Glomerular visceral epithelial cell (primary cell): ENCODE data around the gene AQP12A.

Experiments
- DNase-seq: peaks from one replicate; pipeline ENCODE4 v3.0.0-alpha.2; 2016; ENCODE audit errors: extremely low spot score

The AQP12A gene

DNA sequence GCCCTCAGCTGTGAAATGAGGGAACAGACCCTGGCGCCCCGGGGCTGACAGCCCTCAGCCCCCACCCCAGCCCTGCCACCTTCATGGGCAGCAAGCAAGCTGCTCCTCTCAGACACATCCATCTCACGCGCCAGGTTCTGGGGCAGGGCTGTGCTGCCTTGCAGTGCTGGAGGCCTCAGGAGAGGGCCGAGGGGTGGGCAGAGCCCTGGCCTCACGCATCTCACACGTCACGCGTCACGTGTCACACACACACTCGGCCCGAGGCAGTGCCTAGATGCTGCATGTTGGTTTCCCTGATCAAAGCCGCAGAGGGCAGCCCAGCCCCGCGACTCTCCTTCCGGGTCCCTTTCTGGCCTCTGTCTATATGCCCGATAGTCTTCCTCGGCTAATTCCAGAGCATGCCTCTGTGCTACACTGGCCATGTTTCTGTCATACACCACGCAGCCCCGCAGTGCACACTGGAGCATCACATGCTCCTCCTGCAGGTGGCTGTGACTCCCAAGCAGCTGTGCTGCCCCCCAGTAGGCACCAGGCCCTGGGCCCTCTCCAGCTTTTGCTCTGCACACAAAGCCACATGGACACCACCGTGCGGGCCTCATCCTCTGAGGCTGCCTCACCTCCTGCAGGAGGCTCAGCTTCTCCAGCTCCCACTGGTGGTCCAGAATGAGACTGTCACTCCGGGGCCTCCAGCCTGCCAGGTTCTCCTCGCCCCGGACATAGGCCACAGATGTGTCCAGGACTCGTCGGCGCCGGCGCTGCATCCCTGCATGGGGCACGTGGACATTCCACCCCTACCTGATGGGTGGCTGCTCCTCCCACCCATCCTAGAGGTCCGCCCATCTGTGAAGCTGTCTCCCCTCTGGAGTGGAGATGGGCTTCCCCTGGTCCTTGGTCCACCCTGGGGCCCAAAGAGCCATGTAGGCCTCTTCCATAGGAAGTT, 31.4 kb downstream of the AQP12A start:
- DNase-seq: no peak

GRCh38 chr2:240723851-240724250, 32.2 kb downstream of the AQP12A start:
- DNase-seq: no peak

GRCh38 chr2:240724431-240724830, 32.8 kb downstream of the AQP12A start:
- no peak for DNase-seq

DNA sequence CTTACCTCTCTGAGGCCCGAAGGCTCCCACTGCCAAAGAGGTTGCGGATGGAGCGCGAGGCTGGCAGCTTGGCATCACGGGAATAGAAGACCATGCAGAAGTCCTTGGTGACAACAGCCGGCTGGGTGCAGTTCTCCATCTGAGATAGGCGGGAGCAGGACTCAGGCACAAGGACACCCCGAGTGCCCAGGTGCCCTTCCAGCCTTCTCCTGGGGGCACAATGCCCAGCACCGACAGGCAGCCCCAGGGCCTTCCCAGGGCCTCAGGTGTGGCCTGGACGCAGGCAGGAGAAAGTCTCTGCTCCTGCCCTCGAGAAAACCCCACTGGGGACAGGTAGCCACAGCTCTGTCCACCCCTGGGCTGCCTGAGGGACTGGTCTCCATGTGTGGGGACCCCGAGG, 33.6 kb downstream of the AQP12A start:
- no peak for DNase-seq

GRCh38 chr2:240725671-240726070, 34.0 kb downstream of the AQP12A start:
- DNase-seq: no peak

GRCh38 chr2:240726876-240727275, 35.2 kb downstream of the AQP12A start:
- DNase-seq: no peak

DNA sequence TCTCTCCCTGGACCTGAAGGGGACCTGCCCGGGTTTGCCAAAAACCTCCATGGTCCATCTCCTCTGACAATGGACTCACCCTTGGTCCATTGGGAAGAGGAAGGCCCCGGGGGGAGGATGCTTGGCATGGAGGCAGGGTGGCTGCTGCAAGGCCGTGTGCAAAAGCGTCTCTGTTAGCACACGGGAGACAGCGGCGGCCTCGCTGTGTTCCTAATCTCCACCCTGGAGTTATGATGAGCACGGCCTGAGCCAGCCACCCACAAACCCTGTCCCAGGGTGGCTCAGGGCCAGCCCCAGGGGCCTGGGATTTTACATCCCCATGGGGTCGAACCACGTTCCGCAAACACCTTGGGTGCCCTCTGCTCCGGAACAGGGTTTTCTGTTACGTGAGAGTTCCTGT, 35.8 kb downstream of the AQP12A start:
- DNase-seq: no peak

DNA sequence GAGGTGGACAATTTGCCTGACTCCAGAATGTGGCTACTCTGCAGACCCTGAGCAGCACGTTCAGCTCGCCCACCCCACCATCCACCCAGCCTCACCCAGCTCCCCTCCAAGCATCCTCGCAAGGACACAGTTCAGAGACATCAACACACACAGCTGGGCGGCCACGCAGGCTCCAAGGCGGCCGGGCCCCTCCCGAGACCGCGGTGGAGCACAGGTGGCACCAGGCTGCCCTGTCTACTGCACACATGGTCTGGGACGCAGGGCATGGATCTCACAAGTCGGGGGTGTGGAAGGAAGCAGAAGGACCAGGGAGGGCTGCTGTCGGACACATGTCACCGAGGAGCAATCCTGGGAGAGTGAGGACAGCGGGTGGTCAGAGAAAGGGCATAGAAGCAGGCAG, 36.2 kb downstream of the AQP12A start:
- DNase-seq: no peak

DNA sequence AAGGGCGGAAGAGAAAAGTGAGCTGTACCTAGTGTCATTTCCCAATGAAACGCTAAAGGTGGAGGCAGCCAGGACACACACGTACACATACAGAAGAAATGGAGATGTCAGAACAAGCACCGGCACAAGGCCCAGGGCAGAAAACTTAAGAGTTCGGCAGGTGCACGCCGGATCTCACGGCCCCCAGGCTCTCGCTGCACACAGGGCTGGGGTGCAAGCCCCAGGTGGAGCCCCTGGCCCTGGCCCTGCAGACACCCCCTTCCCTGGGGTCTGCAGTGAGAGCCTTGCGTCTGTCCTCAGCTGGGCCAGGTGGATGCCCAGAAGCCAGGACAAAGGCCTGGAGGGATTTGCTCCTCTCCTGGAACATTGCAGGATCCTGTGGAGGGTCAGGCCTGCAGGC, 36.7 kb downstream of the AQP12A start:
- DNase-seq: no peak

DNA sequence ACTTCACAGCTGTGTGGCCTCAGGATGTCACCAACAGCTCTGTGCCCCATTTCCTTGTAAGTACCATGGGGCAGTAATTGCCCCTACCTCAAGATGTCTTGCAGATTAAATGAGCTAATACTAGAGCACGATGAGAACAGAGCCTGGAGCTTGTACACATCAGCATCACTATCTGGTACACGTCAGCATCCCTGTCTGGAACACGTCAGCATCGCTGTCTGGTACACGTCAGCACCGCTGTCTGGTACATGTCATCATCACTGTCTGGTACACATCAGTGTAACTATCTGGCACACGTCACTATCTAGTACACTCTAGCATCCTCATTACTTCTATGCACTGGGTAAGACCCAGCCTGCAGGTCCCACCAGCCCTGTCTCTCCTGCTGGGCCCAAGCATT, 37.2 kb downstream of the AQP12A start:
- no peak for DNase-seq

- DNase-seq: no peak
Observed at GRCh38 chr2:240730501-240731177, 39.0 kb downstream of the AQP12A start.

- peak; percentile 7 for DNase-seq
Observed at GRCh38 chr2:240731178-240731545, 39.5 kb downstream of the AQP12A start.

- no peak for DNase-seq
Observed at GRCh38 chr2:240732184-240732583, 40.5 kb downstream of the AQP12A start.

DNA sequence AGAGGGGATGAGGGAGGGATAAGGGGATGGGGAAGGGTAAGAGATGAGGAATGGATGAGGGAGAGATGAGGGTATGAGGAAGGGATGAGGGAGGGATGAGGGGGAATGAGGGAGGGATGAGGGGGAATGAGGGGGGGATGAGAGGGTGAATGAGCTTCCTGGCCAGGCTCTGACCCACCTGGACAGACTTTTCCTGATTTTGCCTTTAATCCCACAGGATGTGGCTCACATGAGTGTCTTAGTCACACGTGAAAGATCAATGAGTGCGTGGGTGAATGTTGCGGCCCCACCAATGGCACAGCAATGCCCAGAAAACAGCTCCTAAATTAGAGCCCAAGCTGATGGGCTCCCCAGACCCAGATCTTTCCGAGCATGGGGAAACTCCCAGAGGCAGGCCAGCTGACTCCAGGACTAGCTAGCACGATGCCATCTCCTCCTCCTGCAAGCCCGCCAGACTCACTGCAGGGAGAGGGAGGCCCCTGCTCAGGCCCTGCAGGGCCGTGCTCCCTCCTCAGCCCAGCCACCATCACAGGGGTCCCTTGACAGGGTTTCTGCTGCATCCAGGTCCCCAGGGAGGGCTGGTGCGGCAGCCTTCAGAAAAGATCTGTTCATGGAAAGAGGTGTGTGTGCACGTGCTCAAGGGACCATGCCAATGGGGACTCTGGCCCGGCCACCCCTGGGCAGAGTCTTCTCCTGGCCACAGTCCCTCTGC, 41.4 kb downstream of the AQP12A start:
- DNase-seq: no peak

DNA sequence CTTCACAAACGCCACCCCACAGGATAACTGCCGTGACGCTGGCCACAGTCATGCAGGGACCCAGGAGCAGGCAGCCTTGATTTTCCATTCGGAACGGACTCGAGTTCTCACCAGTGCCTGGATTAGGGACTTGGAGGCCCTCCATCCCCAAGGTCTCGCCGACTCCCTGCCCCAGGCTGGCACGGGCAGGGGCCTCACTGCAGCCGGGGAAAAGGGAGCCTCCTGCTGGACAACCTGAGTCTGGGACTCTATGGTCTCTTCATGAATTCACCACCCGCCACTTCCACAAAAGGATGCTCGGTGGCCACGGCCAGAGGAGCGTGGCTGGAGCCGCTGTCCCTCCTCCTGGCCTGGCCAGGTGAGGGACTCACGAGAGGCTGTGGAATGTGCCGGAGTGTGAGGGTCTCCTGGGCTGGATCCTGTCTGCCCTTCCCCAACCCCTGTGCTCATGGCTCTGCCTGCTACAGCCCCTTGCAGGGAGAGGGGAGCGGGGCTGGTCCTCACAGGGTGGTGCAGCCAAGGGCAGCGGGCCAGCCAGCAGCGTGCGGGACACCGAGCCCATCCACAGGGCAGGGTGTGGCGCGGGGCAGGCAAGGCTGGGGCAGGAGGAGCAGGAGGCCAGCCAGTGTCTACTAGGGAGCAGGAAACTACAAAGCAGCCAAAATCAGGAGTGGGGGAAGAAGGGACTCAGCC, 42.3 kb downstream of the AQP12A start:
- DNase-seq: no peak

GRCh38 chr2:240734756-240735155, 43.1 kb downstream of the AQP12A start:
- DNase-seq: no peak

DNA sequence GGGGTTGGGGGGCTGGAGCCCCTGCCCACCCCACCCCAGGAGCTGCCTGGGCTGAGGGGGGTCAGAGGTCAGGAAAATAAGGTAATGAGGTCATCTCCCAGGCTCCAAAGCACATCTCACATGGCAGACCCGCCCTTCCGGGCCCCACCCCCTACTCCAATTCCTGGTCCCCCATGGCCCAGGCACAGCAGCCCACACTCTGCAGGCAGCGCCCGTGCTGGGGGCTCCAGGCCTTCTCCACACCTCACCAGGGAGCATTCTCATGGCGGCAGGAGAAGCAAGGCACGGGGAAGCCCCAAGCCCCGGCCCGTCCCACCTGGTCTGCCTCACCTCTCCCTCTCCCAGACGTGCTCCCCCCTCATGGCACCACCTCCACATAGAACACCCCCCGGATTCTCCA, 43.8 kb downstream of the AQP12A start:
- no peak for DNase-seq

DNA sequence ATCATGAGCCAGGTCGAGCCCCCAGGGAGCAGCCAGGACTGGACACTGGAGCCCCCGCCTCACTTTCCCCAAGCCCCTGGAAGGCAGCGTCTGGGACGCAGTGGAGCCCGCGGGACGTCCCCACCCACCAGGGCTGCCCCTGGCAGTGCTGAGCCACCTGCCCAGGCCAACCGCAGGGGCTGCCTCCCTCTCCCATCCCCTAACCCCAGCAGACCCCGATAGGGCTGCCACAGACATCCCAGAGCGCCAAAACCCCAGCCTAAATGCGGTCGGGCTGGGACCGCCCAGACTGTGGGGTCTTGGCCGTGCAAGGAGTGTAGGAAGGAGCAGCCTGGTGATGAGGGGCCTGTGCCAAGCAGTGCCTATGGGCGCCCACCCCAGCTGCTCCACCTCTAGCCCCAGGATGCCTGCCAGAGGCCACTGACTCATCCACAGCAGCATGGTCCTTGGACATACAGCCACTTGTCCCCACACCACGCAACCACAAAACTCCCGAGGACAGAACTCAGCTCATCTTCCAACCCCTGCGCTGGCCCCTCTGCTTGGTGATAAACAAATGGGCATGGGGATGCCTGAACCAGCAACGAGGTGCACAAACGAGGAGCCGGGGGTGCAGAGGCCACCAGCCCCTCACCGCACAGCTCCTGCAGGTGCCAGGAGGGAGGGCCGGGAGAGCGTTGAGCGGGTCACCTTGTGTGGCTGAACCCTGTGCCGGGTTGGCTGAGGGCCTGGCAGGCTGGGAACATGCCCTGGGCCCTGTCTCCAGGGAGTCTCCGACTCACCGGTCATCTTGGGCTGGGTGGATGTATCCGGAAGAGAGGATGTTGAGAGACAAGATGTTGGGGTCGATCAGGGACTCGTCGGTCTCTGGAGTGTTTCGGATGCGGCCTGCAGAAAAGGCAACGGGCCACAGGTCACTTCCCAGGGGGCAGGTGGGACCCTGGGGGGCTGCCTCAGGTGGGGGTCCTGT, 44.9 kb downstream of the AQP12A start:
- no peak for DNase-seq

DNA sequence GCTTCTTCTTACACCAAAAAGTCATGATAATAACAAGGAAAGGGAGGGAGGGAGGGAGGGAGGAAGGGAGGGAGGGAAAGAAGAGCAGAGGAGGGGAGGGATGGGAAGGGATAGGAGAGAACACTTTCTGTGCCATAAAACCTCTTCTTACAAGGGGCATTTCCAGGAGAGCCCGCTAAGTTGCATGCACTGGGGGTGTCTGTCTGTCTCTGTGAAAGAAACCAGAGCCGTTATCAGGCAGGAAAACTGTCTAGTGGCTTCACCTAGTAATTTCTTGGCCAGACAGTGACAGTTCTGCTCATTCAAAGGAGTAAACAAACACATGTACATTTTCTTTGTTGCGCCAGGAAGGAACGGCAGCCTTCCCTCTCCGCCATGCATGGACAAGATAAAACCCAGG, 45.8 kb downstream of the AQP12A start:
- no peak for DNase-seq

DNA sequence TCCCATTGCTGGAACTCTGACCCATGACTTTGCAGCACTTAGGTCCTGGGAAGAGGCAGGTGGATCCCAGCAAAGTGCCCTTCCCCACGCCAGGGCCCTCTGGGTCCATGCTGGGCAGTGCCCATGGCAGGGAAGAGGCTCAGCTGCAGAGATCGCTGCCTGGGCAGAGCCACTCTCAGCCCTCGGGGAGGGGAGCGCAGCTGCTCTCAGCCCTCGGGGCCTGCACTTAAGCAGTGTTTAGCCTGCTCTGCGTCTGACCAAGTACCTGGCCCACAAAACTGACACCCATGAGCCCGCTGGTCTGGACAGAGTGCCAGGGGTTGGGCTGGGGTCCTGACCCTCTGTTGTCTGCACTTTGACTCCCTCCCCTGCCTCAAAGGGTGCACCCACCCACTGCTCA, 46.3 kb downstream of the AQP12A start:
- DNase-seq: no peak

GRCh38 chr2:240739797-240740196, 48.1 kb downstream of the AQP12A start:
- DNase-seq: no peak
